GM18870 (cell line): ENCODE data around the gene TLR1.
"Not testable (repeated sequence)": the region's sequence is repeated elsewhere in the genome, so short reads cannot be mapped to it uniquely, and the experiment has no call there.

Source experiments
- ATAC-seq: cut with Tn5 transposase; IDR thresholded peaks from one replicate; pipeline ENCODE4 v1.9.1; 2021; ENCODE audit warnings: moderate library complexity; ENCODE audit not compliant: unreplicated experiment

TLR1 gene

DNA sequence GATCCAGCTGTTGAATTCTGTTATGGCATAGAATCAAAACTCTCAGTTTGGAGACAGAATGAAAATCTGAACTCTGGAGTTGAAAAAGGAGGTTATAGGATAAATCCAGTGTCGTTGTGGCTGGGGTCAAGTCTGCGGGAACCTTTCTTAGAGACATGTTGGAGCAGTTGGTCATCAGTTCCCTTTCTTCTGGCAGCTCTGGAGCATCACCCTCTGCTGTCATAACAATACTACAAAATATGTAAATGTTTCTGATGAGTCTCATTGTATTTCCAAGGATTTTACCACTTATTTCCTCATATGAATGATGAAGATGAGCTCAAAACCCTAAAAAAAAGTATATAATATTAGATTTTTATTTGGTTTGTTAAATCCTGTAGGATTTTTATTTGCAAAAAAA, 29.3 kb downstream of the TLR1 start:
- ATAC-seq, result no peak

DNA sequence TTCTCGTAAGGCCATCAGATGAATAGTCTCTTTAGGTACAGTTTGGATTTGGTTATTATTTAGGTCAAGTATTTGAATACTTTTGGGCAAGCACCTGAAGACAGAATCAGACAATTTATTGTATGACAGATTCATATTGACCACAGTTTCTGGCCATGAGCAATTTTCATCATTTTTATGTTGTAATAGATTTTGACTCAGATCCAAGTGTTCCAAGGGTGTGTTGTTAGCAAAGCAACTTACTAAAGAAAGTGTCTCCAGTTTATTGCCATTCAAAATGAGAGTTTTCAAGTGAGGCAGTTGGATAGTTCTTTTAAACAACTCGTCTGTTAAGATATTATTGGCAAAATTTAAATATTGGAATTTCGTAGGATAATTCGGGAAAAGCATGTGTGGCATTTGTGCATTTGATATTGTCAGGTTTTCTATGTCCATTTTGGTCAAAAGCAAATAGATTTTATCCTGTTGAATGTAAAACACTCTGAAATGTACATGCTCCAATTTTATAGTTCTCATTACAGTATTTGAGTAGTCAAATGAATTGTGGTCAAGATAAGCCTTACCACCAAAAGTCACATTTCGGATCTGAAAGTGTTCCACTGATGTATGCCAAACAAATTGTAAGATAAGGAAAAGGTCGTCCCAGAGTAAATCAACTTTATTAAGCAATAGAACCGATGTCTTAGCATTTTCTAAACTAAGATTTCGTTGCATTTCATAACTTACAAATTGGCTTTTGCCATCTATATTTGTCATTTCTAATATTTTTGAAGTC, 30.2 kb downstream of the TLR1 start:
- no peak for ATAC-seq

GRCh38 chr4:38770281-38770680, 34.3 kb downstream of the TLR1 start:
- ATAC-seq, result not testable (repeated sequence)

DNA sequence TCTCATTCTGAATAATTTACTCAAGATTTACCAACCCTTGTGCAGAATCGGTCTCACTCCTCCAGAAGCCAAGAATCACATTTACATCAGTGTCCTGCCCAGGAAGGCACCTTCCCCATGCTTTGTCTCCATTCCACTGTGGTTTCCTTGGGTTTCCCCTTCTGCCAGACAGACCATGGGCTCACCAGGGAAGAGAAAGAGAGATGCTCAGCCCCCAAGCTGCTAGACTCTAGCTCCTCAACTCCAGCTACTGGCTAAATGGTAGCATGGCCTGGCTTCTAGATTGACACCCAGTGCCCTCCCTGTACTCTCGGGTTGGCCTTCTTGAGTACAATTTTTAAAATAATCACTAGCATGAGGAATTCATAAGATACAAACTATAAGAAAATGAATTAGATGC, 34.7 kb downstream of the TLR1 start:
- ATAC-seq, result no peak

- no peak for ATAC-seq
Observed at GRCh38 chr4:38769441-38769840, 35.1 kb downstream of the TLR1 start.

- ATAC-seq, result no peak
Observed at GRCh38 chr4:38768968-38769394, 35.6 kb downstream of the TLR1 start.

DNA sequence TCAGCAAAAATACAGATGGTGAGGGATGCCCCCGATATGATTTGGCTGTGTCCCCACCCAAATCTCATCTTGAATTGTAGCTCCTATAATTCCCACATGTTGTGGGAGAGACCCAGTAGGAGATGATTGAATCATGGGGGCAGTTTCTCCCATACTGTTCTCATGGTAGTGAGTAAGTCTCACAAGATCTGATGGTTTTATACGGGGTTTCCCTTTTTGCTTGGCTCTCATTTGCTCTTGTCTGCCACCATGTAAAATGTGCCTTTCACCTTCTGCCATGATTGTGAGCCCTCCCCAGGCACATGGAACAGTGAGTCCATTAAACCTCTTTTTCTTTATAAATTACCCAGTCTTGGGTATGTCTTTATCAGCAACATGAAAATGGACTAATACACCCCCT, 37.7 kb downstream of the TLR1 start:
- not testable (repeated sequence) for ATAC-seq

DNA sequence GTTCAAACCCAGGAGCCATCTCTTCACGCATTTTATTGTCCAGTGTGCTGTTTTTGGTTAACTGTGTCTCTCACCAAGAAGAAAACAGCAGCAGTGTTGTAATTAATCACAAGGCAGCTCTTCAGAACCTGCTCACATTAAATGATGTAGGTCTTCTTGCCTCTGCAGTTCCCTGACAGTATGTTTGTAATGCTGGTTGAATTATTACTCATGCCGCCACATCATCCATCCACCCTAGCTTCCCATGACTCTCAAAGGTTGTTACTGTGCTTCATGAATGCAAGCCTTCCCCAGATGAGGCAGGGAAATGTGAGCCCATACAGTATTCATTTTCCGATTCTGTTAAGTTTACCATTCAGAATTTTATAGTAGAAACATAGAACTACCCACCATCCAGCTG, 39.2 kb downstream of the TLR1 start:
- no peak for ATAC-seq

DNA sequence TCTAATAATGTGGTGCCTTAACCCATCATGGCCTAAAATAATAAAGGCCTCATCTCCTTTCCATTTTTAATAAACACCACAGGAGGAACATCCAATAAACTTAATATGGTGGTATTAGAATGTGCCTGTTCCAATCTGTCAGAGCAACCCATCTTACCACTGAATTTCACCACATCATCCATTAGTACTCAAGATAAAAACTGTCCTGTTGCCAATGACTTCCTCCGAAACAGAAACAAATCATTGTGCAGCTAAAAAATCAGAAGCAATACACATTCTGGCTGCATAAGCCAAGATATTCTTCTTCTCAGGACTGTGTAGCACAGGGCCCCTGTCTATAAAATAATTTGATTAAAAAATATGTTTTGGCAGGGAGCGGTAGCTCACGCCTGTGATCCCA, 40.3 kb downstream of the TLR1 start:
- no peak for ATAC-seq

DNA sequence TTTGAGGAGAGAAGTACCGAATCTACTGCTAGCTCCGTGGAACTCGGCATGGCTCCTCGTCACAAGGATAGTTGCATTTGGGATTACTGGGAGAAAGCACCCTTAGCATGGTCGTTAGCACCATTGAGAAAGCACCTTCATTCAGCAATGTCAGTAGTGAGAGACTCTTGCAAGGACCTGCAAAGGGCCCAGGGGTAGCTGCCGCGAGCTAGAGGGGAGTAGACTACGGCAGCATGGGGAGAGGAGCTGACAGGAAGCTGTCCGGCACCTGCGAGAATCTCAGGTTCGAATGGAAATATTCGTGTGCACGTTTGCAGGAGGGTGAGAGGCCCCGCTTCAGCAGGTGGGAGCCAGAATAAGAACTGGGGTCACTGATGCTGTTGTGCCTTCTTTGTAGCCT, 42.0 kb downstream of the TLR1 start:
- no peak for ATAC-seq

DNA sequence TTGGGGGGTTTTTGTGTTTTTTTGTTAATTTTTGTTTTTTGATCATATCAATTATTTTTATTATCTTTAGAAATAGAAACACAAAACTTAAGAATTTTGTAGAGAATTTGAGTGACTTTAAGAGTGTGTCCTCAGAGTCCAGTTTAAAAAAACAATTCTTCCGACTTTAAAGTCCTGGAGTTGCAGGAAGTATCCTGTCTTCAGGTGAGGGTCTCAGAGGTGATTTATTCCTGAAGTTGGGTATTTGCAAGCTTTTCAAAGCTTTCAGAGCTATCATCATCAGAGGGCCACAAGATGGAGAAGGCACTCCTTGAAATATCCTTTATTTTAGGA, 44.8 kb downstream of the TLR1 start:
- ATAC-seq, result no peak

DNA sequence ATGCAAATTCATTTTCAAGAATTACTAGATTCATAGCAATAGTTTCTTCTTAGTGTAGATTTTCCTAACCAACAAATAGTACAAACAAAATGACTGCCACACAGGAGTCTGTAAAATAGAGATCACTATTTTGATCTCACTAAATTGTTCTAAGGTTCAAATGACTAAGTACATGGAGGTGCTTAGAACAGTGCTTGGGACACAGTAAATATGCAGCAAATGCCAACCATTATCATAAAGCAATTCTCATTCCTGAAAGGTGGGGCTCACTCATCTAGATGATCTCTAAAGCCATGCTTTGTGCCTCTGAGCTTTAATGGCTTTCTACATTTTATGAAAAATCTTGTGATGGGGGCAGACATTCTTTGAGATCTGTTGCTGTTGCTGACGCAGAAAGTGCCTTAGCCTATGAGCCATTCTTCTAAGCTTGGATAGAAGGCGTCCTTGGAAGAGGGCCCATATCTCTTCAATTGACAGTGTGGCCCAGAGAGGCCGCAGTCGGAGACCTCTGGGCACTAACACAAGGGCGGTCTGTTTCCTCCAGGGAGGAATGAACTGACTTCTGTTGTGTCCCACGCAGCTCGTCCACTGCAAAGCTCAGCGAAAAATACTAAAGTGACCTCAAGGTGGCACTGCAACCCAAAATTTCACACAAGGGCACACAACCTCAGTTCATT, 45.3 kb downstream of the TLR1 start:
- ATAC-seq, result no peak

- no peak for ATAC-seq
Observed at GRCh38 chr4:38757945-38758600, 46.5 kb downstream of the TLR1 start.

GRCh38 chr4:38752941-38753806, 51.4 kb downstream of the TLR1 start:
- ATAC-seq, result no peak

- peak; percentile 95 for ATAC-seq
Observed at GRCh38 chr4:38752372-38752940, 52.1 kb downstream of the TLR1 start.

GRCh38 chr4:38751341-38752010, 53.1 kb downstream of the TLR1 start:
- ATAC-seq, result no peak

GRCh38 chr4:38749336-38749735, 55.3 kb downstream of the TLR1 start:
- ATAC-seq, result no peak

DNA sequence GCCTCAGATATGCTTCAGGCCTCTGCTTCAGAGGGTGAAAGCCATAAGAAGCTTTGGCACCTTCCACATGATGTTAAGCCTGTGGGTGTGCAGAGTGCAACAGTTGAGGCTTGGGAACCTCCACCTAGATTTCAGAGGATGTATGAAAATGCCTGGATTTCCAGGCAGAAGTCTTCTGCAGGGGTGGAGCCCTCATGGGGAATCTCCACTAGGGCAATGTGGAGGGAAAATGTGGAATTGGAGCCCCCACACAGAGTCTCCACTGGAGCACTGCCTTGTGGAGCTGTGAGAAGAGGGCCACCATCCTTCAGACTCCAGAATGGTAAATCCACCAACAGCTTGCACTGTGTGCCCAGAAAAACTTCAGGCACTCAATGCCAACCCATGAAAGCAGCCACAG, 57.0 kb downstream of the TLR1 start:
- ATAC-seq, result no peak
